Type B pancreatic cell (in vitro differentiated cells): ENCODE measurements around the gene PABPN1L. TPM values are rescaled to one million over a fixed set of nuclear protein-coding genes. Genes with fewer than 3 reads are reported as not detected.

Experiments
- DNase-seq: peaks from one replicate; pipeline ENCODE4 v3.0.0; 2021; ENCODE audit warnings: mixed read lengths; ENCODE audit not compliant: unreplicated experiment; ENCODE audit errors: extremely low spot score
- H3K27ac Mint-ChIP-seq: 2 replicates; pipeline ENCODE4 v1.8.0; 2021; ENCODE audit warnings: mild to moderate bottlenecking, mixed read lengths
- H3K27me3 Mint-ChIP-seq: 2 replicates; pipeline ENCODE4 v1.8.0; 2021; ENCODE audit warnings: mixed read lengths
- H3K36me3 Mint-ChIP-seq: 2 replicates; pipeline ENCODE4 v1.8.0; 2021; ENCODE audit warnings: mixed read lengths
- H3K4me1 Mint-ChIP-seq: one replicate; pipeline ENCODE4 v1.8.0; 2021; ENCODE audit warnings: mixed read lengths; ENCODE audit not compliant: unreplicated experiment
- H3K4me3 Mint-ChIP-seq: 2 replicates; pipeline ENCODE4 v1.8.0; 2021; ENCODE audit warnings: mild to moderate bottlenecking, mixed read lengths
- H3K9me3 Mint-ChIP-seq: 2 replicates; pipeline ENCODE4 v1.8.0; 2021; ENCODE audit warnings: mixed read lengths
- CTCF ChIP-seq: fragments of 200-600 bp; sonication (generic); conservative IDR thresholded peaks from 2 replicates; pipeline ENCODE4 v1.5.0; 2021; ENCODE audit warnings: antibody characterized with exemption, mild to moderate bottlenecking
- total RNA-seq: library from RNA; stranded (reverse); gene quantifications from 2 replicates; pipeline ENCODE4 v1.2.1, GENCODE V29; 2021; ENCODE audit warnings: low replicate concordance

The PABPN1L gene
- total RNA-seq, 1 donor from 2014 or later: not detected

GRCh38 chr16:88850531-88851199 lies 15.8 kb downstream of the PABPN1L start:
- DNase-seq: no peak
- no peaks in the 10 kb centered on the region for H3K36me3 Mint-ChIP-seq
- H3K4me1 Mint-ChIP-seq: peaks cover 4% of the 10 kb centered on the region
- no peak overlapping the region for H3K27ac Mint-ChIP-seq
- H3K9me3 Mint-ChIP-seq: no peaks in the 10 kb centered on the region
- no peak overlapping the region for H3K4me3 Mint-ChIP-seq
- H3K27me3 Mint-ChIP-seq: no peaks in the 10 kb centered on the region
- TF ChIP-seq CTCF: no peak

- no peak for TF ChIP-seq CTCF
- Mint-ChIP-seq H3K27me3 (no peaks in the 10 kb centered on the region), H3K9me3 (no peaks in the 10 kb centered on the region), H3K27ac (no peak overlapping the region), H3K4me3 (no peak overlapping the region), H3K36me3 (no peaks in the 10 kb centered on the region), H3K4me1 (peaks cover 4% of the 10 kb centered on the region)
- DNase-seq: no peak
These were observed 17.9 kb downstream of the PABPN1L start for GRCh38 chr16:88848557-88848956.

GRCh38 chr16:88847654-88848053 lies 18.8 kb downstream of the PABPN1L start:
- Mint-ChIP-seq H3K27ac (no peak overlapping the region), H3K36me3 (no peaks in the 10 kb centered on the region), H3K4me3 (no peak overlapping the region), H3K9me3 (no peaks in the 10 kb centered on the region), H3K4me1 (peaks cover 4% of the 10 kb centered on the region), H3K27me3 (no peaks in the 10 kb centered on the region)
- DNase-seq: no peak
- TF ChIP-seq CTCF: no peak

GRCh38 chr16:88846088-88846487 lies 20.4 kb downstream of the PABPN1L start:
- no peaks in the 10 kb centered on the region for H3K36me3 Mint-ChIP-seq
- no peak overlapping the region for H3K4me3 Mint-ChIP-seq
- H3K27ac Mint-ChIP-seq: no peak overlapping the region
- no peaks in the 10 kb centered on the region for H3K27me3 Mint-ChIP-seq
- DNase-seq: no peak
- no peak for TF ChIP-seq CTCF
- no peaks in the 10 kb centered on the region for H3K9me3 Mint-ChIP-seq
- H3K4me1 Mint-ChIP-seq: no peaks in the 10 kb centered on the region

GRCh38 chr16:88844419-88845036 lies 21.9 kb downstream of the PABPN1L start:
- Mint-ChIP-seq H3K9me3 (no peaks in the 10 kb centered on the region), H3K36me3 (no peaks in the 10 kb centered on the region), H3K27ac (no peak overlapping the region), H3K27me3 (no peaks in the 10 kb centered on the region), H3K4me3 (no peak overlapping the region), H3K4me1 (no peaks in the 10 kb centered on the region)
- TF ChIP-seq CTCF: peak; percentile 35
- DNase-seq: no peak
